ENCODE results near the gene GDA.
A peak's percentile ranks its signal among the peaks of the same experiment; 100 is the strongest.

The GDA gene

GRCh38 chr9:72147676-72148075, 1.6 kb upstream of the GDA start:
- H3K27me3 ChIP-seq (ENCODE audit: control insufficient read depth in 2 of 2, insufficient read depth in 2 of 2, low read length in 2 of 2) = peaks cover 0 to 3% of the 10 kb centered on the region in 2 donors
- H3K4me1 ChIP-seq (ENCODE audit: control insufficient read depth in 2 of 2, insufficient read depth in 2 of 2, low read length in 2 of 2) = peaks cover 0 to 3% of the 10 kb centered on the region in 2 donors
- no peaks in the 10 kb centered on the region for H3K36me3 ChIP-seq (ENCODE audit: control insufficient read depth in 2 of 2, insufficient read depth in 2 of 2, low read length in 2 of 2)
- H3K9me3 ChIP-seq (ENCODE audit: control insufficient read depth in 2 of 2, low read length in 2 of 2) = no peaks in the 10 kb centered on the region
- no peak overlapping the region for H3K27ac ChIP-seq (ENCODE audit: low read depth in 2 of 2, low read length in 2 of 2)
- H3K4me3 ChIP-seq (ENCODE audit: low read length in 2 of 2) = no peak overlapping the region
- no peak overlapping the region for H3K9ac ChIP-seq (ENCODE audit: low read depth in 1 of 2, low read length in 2 of 2)

GRCh38 chr9:72150127-72150526, 887 bp downstream of the GDA start:
- H3K9ac ChIP-seq (ENCODE audit: low read depth in 1 of 2, low read length in 2 of 2) = peak overlapping the region; percentile 17 to 78
- no peaks in the 10 kb centered on the region for H3K9me3 ChIP-seq (ENCODE audit: control insufficient read depth in 2 of 2, low read length in 2 of 2)
- no peaks in the 10 kb centered on the region for H3K36me3 ChIP-seq (ENCODE audit: control insufficient read depth in 2 of 2, insufficient read depth in 2 of 2, low read length in 2 of 2)
- H3K27ac ChIP-seq (ENCODE audit: low read depth in 2 of 2, low read length in 2 of 2) = peak overlapping the region; percentile 71 to 85
- H3K27me3 ChIP-seq (ENCODE audit: control insufficient read depth in 2 of 2, insufficient read depth in 2 of 2, low read length in 2 of 2) = peaks cover 0 to 3% of the 10 kb centered on the region in 2 donors
- H3K4me3 ChIP-seq (ENCODE audit: low read length in 2 of 2) = peak overlapping the region; percentile 71 to 75
- H3K4me1 ChIP-seq (ENCODE audit: control insufficient read depth in 2 of 2, insufficient read depth in 2 of 2, low read length in 2 of 2) = peaks cover 5 to 10% of the 10 kb centered on the region in 2 donors

GRCh38 chr9:72150661-72151060, 1.4 kb downstream of the GDA start:
- H3K36me3 ChIP-seq (ENCODE audit: control insufficient read depth in 2 of 2, insufficient read depth in 2 of 2, low read length in 2 of 2) = no peaks in the 10 kb centered on the region
- H3K9ac ChIP-seq (ENCODE audit: low read depth in 1 of 2, low read length in 2 of 2) = peak overlapping the region in 1 of 2 donors; percentile 78
- no peaks in the 10 kb centered on the region for H3K9me3 ChIP-seq (ENCODE audit: control insufficient read depth in 2 of 2, low read length in 2 of 2)
- peak overlapping the region; percentile 2 to 71 for H3K4me3 ChIP-seq (ENCODE audit: low read length in 2 of 2)
- H3K4me1 ChIP-seq (ENCODE audit: control insufficient read depth in 2 of 2, insufficient read depth in 2 of 2, low read length in 2 of 2) = peaks cover 5 to 10% of the 10 kb centered on the region in 2 donors
- peak overlapping the region; percentile 16 to 85 for H3K27ac ChIP-seq (ENCODE audit: low read depth in 2 of 2, low read length in 2 of 2)
- H3K27me3 ChIP-seq (ENCODE audit: control insufficient read depth in 2 of 2, insufficient read depth in 2 of 2, low read length in 2 of 2) = peaks cover 0 to 3% of the 10 kb centered on the region in 2 donors

GRCh38 chr9:72151104-72151503, 1.9 kb downstream of the GDA start:
- no peaks in the 10 kb centered on the region for H3K36me3 ChIP-seq (ENCODE audit: control insufficient read depth in 2 of 2, insufficient read depth in 2 of 2, low read length in 2 of 2)
- peaks cover 0 to 3% of the 10 kb centered on the region in 2 donors for H3K27me3 ChIP-seq (ENCODE audit: control insufficient read depth in 2 of 2, insufficient read depth in 2 of 2, low read length in 2 of 2)
- peak overlapping the region; percentile 16 to 85 for H3K27ac ChIP-seq (ENCODE audit: low read depth in 2 of 2, low read length in 2 of 2)
- no peaks in the 10 kb centered on the region for H3K9me3 ChIP-seq (ENCODE audit: control insufficient read depth in 2 of 2, low read length in 2 of 2)
- peaks cover 5 to 10% of the 10 kb centered on the region in 2 donors for H3K4me1 ChIP-seq (ENCODE audit: control insufficient read depth in 2 of 2, insufficient read depth in 2 of 2, low read length in 2 of 2)
- H3K4me3 ChIP-seq (ENCODE audit: low read length in 2 of 2) = peak overlapping the region; percentile 2 to 71
- H3K9ac ChIP-seq (ENCODE audit: low read depth in 1 of 2, low read length in 2 of 2) = no peak overlapping the region

GRCh38 chr9:72154468-72155285, 5.4 kb downstream of the GDA start:
- Histone ChIP-seq H3K27ac (ENCODE audit: low read depth in 2 of 2, low read length in 2 of 2) (peak overlapping the region; percentile 83 to 90), H3K36me3 (ENCODE audit: control insufficient read depth in 2 of 2, insufficient read depth in 2 of 2, low read length in 2 of 2) (no peaks in the 10 kb centered on the region), H3K4me1 (ENCODE audit: control insufficient read depth in 2 of 2, insufficient read depth in 2 of 2, low read length in 2 of 2) (peaks cover 5 to 7% of the 10 kb centered on the region in 2 donors), H3K9ac (ENCODE audit: low read depth in 1 of 2, low read length in 2 of 2) (peak overlapping the region in 1 of 2 donors; percentile 8), H3K27me3 (ENCODE audit: control insufficient read depth in 2 of 2, insufficient read depth in 2 of 2, low read length in 2 of 2) (no peaks in the 10 kb centered on the region), H3K9me3 (ENCODE audit: control insufficient read depth in 2 of 2, low read length in 2 of 2) (no peaks in the 10 kb centered on the region), H3K4me3 (ENCODE audit: low read length in 2 of 2) (peak overlapping the region; percentile 11 to 41)

- Histone ChIP-seq H3K27ac (ENCODE audit: low read depth in 2 of 2, low read length in 2 of 2) (peak overlapping the region; percentile 63 to 79), H3K9me3 (ENCODE audit: control insufficient read depth in 2 of 2, low read length in 2 of 2) (no peaks in the 10 kb centered on the region), H3K9ac (ENCODE audit: low read depth in 1 of 2, low read length in 2 of 2) (no peak overlapping the region), H3K4me1 (ENCODE audit: control insufficient read depth in 2 of 2, insufficient read depth in 2 of 2, low read length in 2 of 2) (peaks cover 5 to 7% of the 10 kb centered on the region in 2 donors), H3K4me3 (ENCODE audit: low read length in 2 of 2) (peak overlapping the region in 1 of 2 donors; percentile 31), H3K27me3 (ENCODE audit: control insufficient read depth in 2 of 2, insufficient read depth in 2 of 2, low read length in 2 of 2) (no peaks in the 10 kb centered on the region), H3K36me3 (ENCODE audit: control insufficient read depth in 2 of 2, insufficient read depth in 2 of 2, low read length in 2 of 2) (no peaks in the 10 kb centered on the region)
Observed at GRCh38 chr9:72155301-72155700, 6.1 kb downstream of the GDA start.

- H3K9ac ChIP-seq (ENCODE audit: low read depth in 1 of 2, low read length in 2 of 2) = no peak overlapping the region
- H3K27ac ChIP-seq (ENCODE audit: low read depth in 2 of 2, low read length in 2 of 2) = peak overlapping the region in 1 of 2 donors; percentile 79
- H3K4me3 ChIP-seq (ENCODE audit: low read length in 2 of 2) = no peak overlapping the region
- peaks cover 5 to 7% of the 10 kb centered on the region in 2 donors for H3K4me1 ChIP-seq (ENCODE audit: control insufficient read depth in 2 of 2, insufficient read depth in 2 of 2, low read length in 2 of 2)
- H3K27me3 ChIP-seq (ENCODE audit: control insufficient read depth in 2 of 2, insufficient read depth in 2 of 2, low read length in 2 of 2) = no peaks in the 10 kb centered on the region
- no peaks in the 10 kb centered on the region for H3K36me3 ChIP-seq (ENCODE audit: control insufficient read depth in 2 of 2, insufficient read depth in 2 of 2, low read length in 2 of 2)
- H3K9me3 ChIP-seq (ENCODE audit: control insufficient read depth in 2 of 2, low read length in 2 of 2) = no peaks in the 10 kb centered on the region
Observed at GRCh38 chr9:72156586-72156985, 7.3 kb downstream of the GDA start.

- Histone ChIP-seq H3K27ac (ENCODE audit: low read depth in 2 of 2, low read length in 2 of 2) (no peak overlapping the region), H3K9ac (ENCODE audit: low read depth in 1 of 2, low read length in 2 of 2) (no peak overlapping the region), H3K4me3 (ENCODE audit: low read length in 2 of 2) (no peak overlapping the region), H3K4me1 (ENCODE audit: control insufficient read depth in 2 of 2, insufficient read depth in 2 of 2, low read length in 2 of 2) (peaks cover 5 to 7% of the 10 kb centered on the region in 2 donors), H3K27me3 (ENCODE audit: control insufficient read depth in 2 of 2, insufficient read depth in 2 of 2, low read length in 2 of 2) (no peaks in the 10 kb centered on the region), H3K9me3 (ENCODE audit: control insufficient read depth in 2 of 2, low read length in 2 of 2) (no peaks in the 10 kb centered on the region), H3K36me3 (ENCODE audit: control insufficient read depth in 2 of 2, insufficient read depth in 2 of 2, low read length in 2 of 2) (no peaks in the 10 kb centered on the region)
Observed at GRCh38 chr9:72158680-72159079, 9.4 kb downstream of the GDA start.

- H3K9ac ChIP-seq (ENCODE audit: low read depth in 1 of 2, low read length in 2 of 2) = no peak overlapping the region
- no peak overlapping the region for H3K4me3 ChIP-seq (ENCODE audit: low read length in 2 of 2)
Observed at GRCh38 chr9:72160446-72161123, 11.3 kb downstream of the GDA start.

GRCh38 chr9:72165326-72165725, 16.1 kb downstream of the GDA start:
- no peak overlapping the region for H3K4me3 ChIP-seq (ENCODE audit: low read length in 2 of 2)
- no peaks in the 10 kb centered on the region for H3K4me1 ChIP-seq (ENCODE audit: control insufficient read depth in 2 of 2, insufficient read depth in 2 of 2, low read length in 2 of 2)
- no peaks in the 10 kb centered on the region for H3K36me3 ChIP-seq (ENCODE audit: control insufficient read depth in 2 of 2, insufficient read depth in 2 of 2, low read length in 2 of 2)
- H3K9me3 ChIP-seq (ENCODE audit: control insufficient read depth in 2 of 2, low read length in 2 of 2) = no peaks in the 10 kb centered on the region
- no peak overlapping the region for H3K9ac ChIP-seq (ENCODE audit: low read depth in 1 of 2, low read length in 2 of 2)
- no peaks in the 10 kb centered on the region for H3K27me3 ChIP-seq (ENCODE audit: control insufficient read depth in 2 of 2, insufficient read depth in 2 of 2, low read length in 2 of 2)
- no peak overlapping the region for H3K27ac ChIP-seq (ENCODE audit: low read depth in 2 of 2, low read length in 2 of 2)

More at GRCh38 chr9:72160446-72161123, 11.3 kb downstream of the GDA start:
- no peaks in the 10 kb centered on the region for H3K27me3 ChIP-seq (ENCODE audit: control insufficient read depth in 2 of 2, insufficient read depth in 2 of 2, low read length in 2 of 2)
- no peaks in the 10 kb centered on the region for H3K4me1 ChIP-seq (ENCODE audit: control insufficient read depth in 2 of 2, insufficient read depth in 2 of 2, low read length in 2 of 2)
- H3K9me3 ChIP-seq (ENCODE audit: control insufficient read depth in 2 of 2, low read length in 2 of 2) = no peaks in the 10 kb centered on the region
- H3K27ac ChIP-seq (ENCODE audit: low read depth in 2 of 2, low read length in 2 of 2) = no peak overlapping the region
- no peaks in the 10 kb centered on the region for H3K36me3 ChIP-seq (ENCODE audit: control insufficient read depth in 2 of 2, insufficient read depth in 2 of 2, low read length in 2 of 2)
